Measurements from ENCODE around the gene KIF3C.
A peak's percentile ranks its signal among the peaks of the same experiment; 100 is the strongest.
"Not testable (repeated sequence)": the region's sequence is repeated elsewhere in the genome, so short reads cannot be mapped to it uniquely, and the experiment has no call there.

KIF3C gene

DNA sequence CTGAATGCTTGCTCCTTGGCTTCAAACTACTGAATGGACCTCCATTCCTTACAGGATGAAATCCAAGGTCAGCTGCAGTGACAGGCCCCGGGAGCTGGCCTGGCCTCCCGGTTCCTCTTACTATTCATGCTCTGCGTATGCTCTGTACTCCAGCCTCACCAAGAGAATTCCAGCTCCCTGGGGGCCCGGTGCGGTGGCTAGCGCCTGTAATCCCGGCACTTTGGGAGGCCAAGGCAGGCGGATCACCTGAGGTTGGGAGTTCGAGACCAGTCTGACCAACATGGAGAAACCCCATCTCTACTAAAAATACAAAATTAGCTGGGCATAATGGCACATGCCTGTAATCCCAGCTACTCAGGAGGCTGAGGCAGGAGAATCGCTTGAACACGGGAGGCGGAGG is 23.7 kb downstream of the KIF3C start:
- not testable (repeated sequence) for DNase-seq

DNA sequence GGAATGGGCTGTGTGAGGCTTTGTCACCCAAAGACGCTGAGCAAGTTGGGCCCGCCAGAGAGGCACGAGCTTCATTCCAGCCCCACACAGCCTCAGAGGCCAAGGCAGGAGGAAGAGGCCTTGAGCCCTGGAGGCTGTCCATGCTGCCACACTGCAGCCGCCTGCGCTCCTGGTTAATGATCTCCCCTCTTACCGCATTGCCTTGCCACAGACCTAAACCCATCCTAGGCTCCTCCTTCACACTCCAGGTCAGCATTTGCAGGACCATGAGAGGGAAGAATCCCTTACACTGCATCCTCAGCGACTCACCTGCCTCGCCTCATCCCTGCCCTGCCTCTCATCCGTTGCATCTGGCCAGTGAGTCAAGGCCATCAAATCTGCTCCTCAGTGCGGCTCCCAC is 24.6 kb downstream of the KIF3C start:
- DNase-seq: no peak

DNA sequence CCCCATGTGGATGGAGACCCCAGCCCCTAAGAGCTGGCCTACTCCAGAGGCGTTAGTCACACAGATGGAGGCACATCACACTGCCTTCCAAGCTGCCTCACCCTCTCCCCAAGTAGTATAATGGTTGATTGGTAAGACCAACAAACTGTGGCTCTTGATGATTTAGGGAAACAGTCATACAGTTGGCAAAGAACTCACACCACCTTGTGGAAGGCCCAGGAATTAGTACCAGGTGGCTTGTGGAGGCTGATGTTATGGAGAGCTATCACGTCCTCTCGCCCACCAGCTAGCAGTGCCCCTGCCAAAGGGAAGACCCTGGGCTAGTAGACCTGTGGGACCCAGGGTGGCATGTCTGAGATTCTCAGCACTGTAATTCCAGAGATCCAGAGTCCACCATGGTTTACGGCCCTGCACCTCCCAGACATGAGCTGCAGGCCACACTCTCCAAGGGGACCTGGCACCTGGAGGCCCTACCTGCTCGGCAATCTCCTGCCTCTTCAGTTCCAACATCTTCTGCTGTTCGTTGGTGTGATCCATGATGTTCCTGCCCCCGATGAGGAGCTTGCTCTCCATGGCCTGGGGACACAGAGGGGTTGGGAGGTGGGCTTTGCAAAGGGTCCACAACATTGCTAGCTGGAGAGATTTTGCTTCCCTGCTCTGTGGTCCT is 26.3 kb downstream of the KIF3C start:
- DNase-seq: no peak

DNA sequence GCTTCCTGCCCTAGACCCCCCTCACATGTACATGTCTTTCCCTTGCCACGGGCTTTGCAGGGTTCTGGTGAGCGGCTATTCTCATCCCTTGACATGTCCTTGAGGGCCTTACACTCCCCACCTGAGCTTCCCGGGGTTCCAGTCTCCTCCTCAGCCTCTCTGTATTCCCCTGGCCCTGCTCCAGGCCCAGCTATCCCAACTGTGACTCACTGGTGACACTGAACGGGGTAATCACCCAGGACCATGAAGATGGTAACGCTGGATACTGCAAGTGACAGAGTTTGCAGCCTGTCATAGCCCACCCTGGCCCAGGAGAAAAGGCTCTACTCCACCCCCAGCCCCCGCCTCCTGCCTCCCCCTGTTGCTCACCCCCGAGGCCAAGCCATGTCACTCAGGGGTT is 27.3 kb downstream of the KIF3C start:
- DNase-seq: no peak

DNA sequence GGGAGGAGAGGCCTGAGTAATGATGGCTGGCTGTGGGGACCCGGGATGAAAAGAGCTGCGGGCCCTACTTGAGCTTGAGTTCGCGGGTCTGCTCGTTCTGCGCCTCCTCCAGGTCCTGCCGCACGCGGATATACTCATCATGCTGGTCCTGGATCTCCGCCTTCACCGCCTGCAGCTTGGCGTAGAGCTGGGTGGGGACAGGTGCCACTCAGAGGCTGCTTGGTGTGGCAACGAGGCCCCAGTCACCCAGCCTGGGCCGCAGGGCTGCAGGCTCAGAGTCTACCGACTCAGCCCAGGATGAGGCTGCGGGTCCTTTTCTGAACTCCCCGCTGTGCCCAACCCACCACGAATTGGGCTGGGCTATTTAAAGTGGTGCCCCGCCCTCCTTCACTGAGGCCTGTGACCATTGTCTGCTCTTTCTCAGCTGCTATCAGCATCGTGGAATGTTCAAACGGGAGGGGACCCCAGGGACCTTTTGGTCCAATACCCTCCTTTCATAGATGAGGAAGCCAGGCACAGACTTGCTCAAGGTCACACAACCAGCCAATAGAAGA is 28.0 kb downstream of the KIF3C start:
- DNase-seq: no peak

DNA sequence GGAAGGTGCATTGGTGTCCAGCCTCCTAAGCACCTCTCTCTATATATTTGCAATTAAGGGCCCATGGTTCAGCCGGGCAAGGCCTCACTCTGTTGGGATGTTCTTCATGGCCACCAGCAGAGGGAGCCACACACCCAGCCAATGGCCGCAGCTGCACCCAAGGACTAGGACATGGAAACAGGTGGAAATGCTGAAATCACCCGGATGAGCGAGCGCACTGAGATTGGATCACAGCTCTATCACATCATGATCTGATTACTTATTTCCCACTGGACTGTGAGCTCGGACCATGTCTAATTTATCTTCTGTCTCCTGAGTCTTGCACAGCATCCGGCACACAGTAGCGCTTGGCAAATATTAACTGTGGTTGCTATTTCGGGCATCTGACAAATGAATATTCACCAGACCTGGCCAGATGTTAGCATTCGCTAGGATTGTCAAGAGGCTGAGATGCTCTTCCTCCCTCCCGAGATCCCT is 31.2 kb downstream of the KIF3C start:
- DNase-seq: peak; percentile 88

DNA sequence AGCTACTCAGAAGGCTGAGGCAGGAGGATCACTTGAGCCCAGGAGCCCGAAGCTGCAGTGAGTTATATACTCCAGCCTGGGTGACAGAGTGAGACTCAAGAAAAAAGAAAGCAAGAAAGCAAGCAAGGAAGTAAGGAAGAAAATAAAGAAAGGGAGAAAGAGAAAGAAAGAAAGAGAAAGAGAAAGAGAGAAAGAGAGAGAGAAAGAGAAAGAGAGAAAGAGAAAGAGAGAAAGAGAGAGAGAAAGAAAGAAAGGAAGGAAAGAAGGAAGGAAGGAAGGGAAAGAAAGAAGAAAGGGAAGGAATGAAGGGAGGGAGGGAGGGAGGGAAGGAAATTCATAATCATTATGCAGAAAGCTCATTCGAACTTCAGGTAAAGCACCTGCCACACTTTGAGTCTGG is 33.9 kb downstream of the KIF3C start:
- DNase-seq: no peak

DNA sequence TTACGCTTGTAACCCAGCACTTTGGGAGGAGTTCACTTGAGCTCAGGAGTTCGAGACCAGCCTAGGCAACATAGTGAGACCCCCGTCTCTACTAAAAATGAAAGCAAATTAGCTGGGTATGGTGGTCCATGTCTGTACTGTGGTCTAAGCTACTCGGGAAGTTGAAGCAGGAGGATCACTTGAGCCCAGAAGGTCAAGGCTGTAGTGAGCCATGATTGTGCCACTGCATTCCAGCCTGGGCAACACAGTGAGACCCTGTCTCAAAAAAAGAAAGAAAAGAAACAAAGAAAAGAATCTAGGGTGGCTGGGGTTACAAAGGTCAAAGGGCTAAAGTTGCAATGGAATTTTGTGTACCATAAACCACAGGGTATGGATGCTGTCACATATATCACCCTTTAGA is 41.3 kb downstream of the KIF3C start:
- DNase-seq: no peak

DNA sequence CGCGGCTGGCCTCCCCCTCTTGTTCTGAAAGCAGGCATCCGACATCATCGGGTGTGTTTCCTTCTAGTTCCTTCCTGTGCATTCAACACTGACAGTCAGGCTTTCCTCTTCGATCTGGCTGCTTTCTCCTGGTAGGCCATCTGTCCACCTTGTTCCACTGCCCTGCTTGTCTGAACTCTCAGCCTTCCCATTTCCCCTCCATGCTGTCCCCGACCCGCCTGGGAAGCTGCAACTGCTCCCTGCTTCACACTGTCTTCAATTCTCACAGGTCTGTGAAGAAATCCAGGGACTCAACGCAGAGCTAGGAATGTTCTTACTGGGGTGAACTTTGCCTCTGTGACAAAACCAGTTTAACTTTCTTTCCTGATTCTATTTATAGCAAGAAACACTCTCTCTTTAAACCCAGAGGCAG is 43.0 kb downstream of the KIF3C start:
- DNase-seq: no peak

DNA sequence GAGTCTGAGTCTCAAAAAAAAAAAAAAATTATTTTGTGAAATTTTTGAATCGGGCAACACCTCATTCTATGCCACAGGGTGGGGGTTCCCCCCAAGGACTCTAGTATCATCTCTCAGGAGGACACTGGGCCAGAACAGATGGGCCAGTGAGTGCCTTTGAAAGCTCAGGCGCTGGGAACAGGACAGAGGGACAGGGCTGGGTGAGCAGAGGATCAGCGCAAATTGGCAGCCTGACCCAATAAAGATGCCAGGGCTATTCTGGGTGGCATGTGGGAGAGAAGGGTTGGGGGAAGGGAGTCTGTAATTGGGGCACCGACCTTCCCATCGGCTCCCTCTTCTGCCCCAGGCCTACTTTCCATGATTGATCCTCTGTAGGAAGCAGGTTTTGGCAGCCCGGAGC is 44.0 kb downstream of the KIF3C start:
- DNase-seq: no peak

DNA sequence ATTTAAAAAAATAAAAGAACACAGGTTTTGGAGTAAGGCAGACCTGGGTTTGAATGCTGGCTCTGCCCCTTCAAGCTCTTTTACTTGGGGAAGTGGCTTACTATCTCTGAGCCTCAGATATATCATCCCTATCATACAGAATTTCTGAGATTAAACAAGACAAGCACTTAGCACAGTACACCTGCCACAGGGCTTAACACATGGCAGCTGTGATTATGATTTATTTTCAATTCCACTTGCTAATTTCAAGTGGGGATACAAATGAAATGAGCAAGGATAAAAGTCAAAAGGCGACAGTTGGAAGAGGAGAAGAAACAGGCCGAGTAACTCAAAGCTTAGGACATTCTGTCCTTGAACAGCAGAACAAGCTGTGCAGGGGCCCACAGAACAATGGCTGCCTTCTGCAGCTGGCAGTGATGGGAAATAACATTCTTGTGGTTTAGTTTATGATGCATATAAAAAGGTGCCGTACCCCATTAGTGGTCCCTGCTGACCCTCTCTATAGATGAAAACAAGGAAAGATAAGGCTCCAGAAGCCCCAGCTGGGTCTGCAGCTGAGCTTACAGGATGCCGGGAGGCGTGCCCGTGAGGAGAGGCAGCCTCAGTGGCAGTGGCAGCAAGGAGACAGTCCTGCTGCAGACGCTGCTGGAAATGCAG is 45.3 kb downstream of the KIF3C start:
- peak; percentile 66 for DNase-seq

DNA sequence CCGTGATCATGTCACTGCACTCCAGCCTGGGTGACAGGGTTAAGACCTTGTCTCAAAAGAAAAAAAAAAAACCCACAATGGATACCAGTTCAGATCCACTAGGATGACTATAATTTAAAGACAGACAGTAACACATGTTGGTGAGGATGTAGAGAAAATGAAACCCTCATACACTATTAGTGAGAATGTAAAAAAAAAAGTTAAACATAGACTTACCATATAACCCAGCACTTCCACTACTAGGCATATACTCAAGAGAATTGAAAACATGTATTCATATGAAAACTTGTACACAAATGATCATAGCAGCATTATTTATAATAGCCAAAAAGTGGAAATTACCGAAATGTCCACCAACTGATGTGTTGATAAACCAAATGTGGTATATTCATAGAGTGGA is 48.7 kb downstream of the KIF3C start:
- DNase-seq: no peak

DNA sequence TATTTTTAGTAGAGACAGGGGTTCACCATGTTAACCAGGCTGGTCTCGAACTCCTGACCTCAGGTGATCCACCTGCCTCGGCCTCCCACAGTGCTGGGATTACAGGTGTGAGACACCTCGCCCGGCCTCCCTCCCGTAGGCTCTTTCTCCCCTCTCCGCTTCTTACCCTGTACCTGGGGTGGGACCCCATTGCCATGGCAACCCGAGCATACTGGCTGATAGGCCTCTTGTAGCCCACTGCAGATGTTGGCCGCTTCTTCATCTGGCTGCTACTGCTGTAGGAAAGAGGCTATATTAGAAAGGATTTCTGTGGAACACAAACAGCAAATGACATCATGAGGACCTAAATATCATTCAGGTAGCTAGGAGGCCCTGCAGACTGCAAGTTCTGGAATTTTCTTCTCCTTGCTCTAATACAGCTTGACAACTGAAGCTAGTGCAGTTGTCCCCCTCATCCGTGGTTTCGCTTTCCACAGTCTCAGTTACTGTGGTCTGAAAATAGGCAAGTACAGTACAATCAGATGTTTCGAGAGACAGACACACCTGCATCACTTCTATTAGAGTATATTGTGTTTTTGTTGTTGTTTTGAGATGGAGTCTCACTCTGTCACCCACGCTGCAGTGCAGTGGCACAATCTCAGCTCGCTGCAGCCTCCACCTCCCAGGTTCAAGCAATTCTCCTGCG is 52.4 kb downstream of the KIF3C start:
- no peak for DNase-seq

DNA sequence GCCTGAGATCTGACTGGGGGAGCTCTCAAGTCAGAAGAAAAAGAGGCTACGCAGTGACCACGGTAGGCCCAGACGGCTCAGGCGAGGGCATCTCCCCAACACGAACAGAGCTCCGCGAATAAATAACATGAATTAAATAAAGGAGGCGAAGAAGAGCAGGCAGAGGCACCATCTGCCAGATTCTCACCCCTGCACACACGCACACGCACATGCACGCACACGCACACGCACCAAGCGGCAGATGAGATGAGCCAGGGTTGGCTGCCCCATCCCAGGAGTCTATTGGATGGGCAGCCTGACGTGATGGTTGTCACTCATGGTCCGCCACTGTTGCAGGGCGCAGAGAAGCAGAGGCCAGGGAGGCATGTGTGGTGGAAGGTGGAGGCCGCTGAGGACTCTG is 53.6 kb downstream of the KIF3C start:
- no peak for DNase-seq

DNA sequence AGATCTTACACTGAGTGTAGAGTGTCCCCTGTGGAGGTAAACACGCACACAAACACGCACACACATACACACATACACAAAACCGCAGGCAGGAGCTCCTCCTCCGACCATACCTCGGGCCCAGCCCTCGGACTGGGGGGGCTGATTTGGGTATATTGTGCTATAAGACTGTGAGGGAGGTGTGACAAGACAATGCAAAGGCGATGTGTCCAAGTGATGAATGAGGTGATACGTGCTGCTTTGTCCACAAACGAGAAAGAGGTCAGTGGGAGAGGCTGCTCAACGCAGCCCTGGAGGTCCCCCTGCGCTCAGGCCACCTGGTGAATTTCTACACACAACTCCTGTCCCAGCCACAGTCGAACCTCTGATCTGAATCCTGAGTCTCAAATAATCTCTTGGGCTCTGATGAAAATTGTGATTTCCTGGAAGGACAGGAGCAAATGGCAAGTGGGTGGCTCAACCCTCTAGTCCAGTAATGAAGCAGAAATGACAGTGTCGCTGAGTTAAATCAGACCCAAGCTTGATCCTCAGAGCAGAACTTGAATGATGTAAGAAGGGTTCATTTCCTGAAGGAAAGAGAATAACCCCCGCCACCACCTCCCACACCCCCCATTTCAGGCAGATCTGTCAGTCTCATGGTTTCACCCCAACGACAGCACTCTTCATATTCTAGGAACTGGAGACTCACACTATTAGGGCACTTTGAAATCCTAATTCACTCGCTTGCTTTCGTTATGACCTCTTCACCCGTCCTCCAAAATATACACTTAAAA is 55.1 kb downstream of the KIF3C start:
- DNase-seq: no peak

DNA sequence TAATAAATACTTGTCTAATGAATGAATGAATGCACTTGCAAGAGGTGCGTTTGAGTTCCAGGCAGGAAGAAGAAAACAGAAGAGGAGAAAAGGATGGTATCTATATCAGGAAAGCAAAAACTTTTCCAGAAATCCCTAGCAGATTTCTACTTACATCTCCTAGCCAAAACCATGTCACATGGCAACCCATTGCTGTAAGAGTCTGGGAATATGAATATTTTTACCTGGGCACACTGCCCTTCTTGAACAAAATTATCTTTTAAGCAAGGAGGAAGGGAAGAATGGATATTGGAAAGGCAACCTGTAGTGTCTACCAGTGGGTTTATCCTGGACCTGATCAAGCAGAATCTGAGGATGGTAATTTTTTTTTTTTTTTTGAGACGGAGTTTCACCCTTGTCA is 59.8 kb downstream of the KIF3C start:
- DNase-seq: no peak

DNA sequence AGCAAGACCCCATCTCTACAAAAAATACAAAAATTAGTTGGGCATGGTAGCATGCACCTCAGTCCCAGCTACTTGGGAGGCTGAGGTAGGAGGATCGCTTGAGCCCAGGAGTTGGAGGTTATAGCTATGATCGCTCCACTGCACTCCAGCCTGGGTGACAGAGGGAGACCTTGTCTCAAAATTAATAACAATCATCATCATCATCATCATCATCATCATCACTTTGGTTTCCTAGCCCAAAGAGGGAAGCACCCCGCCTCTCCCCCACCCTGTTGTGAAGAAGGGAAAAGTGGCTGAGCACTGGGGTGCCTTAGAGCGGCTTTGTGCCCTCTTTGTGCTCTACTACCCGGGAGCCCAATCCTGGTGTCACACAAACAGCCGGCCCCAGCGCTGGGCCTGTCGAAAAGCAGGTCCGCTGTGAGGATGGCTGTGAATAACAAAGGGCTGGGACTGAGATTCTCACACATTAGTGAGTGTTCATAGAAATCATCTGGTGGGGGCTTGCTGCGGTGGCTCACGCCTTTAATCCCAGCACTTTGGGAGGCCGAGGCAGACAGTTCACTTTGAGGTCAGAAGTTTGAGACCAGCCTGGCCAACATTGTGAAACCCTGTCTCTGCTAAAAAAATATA is 61.4 kb downstream of the KIF3C start:
- no peak for DNase-seq

DNA sequence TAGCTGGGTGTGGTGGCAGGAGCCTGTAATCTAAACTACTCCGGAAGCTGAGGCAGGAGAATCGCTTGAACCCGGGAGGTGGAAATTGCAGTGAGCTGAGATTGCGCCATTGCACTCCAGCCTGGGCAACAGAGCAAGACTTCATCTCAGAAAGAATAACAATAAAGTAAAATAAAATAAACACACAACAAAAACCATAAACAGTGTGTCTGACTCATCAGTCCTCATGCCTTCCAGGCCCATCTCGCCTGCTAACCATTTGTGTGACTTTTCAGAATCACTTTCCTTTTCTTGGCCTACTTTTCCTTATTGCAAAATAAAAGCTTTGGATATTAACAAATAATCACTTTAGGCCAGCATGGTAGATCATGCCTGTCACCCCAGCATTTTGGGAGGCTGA is 62.0 kb downstream of the KIF3C start:
- no peak for DNase-seq

DNA sequence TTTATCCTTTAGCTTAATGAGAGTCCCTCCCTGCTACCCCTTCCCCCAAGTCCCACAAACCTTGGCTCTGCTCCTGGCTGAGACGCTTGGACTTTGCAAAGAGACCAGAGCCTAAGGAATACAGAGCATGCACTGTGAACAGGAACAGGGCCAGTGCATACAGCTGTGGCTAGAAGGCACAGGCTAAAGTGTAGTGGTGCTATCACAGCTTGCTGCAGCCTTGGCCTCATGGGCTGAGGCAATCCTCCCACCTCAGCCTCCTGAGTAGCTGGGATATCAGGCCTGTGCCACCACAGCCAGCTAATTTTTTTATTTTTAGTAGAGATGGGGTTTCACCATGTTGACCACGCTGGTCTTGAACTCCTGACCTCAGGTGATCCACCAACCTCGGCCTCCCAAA is 64.5 kb downstream of the KIF3C start:
- DNase-seq: no peak

DNA sequence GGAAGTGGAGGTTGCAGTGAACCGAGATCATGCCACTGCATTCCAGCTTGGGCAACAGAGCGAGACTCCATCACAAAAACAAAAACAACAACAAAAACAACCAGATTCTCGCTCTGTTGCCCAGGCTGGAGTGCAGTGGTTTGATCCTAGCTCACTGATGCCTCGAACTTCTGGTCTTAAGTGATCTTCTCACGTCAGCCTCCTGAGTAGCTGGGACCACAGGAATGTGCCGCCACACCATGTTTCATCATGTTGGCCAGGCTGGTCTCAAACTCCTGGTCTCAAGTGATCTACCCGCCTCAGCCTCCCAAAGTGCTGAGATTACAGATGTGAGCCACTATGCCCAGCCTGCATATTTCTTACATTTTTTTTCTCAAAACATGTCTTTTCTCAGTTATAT is 64.9 kb downstream of the KIF3C start:
- DNase-seq: not testable (repeated sequence)

DNA sequence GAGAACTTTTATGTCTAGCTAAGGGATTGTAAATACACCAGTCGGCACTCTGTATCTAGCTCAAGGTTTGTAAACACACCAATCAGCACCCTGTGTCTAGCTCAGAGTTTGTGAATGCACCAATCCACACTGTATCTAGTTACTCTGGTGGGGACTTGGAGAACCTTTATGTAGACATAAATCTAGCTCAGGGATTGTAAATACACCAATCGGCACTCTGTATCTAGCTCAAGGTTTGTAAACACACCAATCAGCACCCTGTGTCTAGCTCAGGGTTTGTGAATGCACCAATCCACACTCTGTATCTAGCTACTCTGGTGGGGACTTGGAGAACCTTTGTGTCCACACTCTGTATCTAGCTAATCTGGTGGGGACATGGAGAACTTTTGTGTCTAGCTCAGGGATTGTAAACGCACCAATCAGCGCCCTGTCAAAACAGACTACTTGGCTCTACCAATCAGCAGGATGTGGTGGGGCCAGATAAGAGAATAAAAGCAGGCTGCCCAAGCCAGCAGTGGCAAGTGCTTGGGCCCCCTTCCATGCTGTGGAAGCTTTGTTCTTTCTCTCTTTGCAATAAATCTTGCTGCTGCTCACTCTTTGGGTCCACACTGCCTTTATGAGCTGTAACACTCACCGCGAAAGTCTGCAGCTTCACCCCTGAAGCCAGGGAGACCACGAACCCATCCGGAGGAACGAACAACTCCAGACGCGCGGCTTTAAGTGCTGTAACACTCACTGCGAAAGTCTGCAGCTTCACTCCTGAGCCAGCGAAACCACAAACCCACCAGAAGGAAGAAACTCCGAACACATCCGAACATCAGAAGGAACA is 66.1 kb downstream of the KIF3C start:
- DNase-seq: not testable (repeated sequence)

DNA sequence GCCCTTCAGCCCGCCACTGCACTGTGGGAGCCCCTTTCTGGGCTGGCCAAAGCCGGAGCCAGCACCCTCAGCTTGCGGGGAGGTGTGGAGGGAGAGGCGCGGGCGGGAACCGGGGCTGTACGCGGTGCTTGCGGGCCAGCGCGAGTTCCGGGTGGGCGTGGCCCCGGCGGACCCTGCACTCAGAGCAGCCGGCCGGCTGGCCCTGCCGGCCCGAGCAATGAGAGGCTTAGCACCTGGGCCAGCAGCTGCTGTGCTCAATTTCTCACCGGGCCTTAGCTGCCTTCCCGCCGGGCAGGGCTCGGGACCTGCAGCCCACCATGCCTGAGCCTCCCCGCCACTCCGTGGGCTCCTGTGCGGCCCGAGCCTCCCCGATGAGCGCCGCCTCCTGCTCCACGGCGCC is 66.9 kb downstream of the KIF3C start:
- not testable (repeated sequence) for DNase-seq

Data from islet precursor cell (in vitro differentiated cells).